EL (cell line): ENCODE measurements around the gene PAPLN.
"Not testable (repeated sequence)": the region's sequence is repeated elsewhere in the genome, so short reads cannot be mapped to it uniquely, and the experiment has no call there.

ENCODE experiments used
- DNase-seq: peaks from one replicate; pipeline ENCODE4 v3.0.0-alpha.2; 2016

The PAPLN gene

GRCh38 chr14:73295198-73295796 lies 58.0 kb downstream of the PAPLN start:
- DNase-seq = peak; percentile 41

- no peak for DNase-seq
These were observed 68.2 kb downstream of the PAPLN start for GRCh38 chr14:73305499-73305898.

- no peak for DNase-seq
These were observed 70.0 kb downstream of the PAPLN start for GRCh38 chr14:73307261-73307660.

- not testable (repeated sequence) for DNase-seq
These were observed 71.9 kb downstream of the PAPLN start for GRCh38 chr14:73309207-73309606.

- DNase-seq = no peak
These were observed 74.4 kb downstream of the PAPLN start for GRCh38 chr14:73311708-73312030.

- no peak for DNase-seq
These were observed 75.4 kb downstream of the PAPLN start for GRCh38 chr14:73312687-73313086.

GRCh38 chr14:73313151-73313550 lies 75.8 kb downstream of the PAPLN start:
- no peak for DNase-seq

- no peak for DNase-seq
These were observed 86.6 kb downstream of the PAPLN start for GRCh38 chr14:73323896-73324399.
